Transverse colon (tissue), 4 donors: ENCODE measurements around the gene GMDS.

Source experiments
- EP300 ChIP-seq: sonication (generic); formaldehyde crosslinking; IDR thresholded peaks from one replicate; pipeline ENCODE4 v1.6.1; 2017; ENCODE audit warnings: antibody characterized with exemption, low read depth
- POLR2A ChIP-seq: fragments of 450-650 bp; IDR thresholded peaks from one replicate; pipeline ENCODE4 v1.6.1; 2016; ENCODE audit warnings: antibody characterized with exemption, mild to moderate bottlenecking, moderate library complexity
- POLR2AphosphoS5 ChIP-seq, 3 donors: sonication (generic); formaldehyde crosslinking; IDR thresholded peaks; one replicate each; pipeline ENCODE4 v1.6.1; 2016; ENCODE audit warnings: antibody characterized with exemption in 3 of 3
- TF ChIP-seq, protein P1 (sequence below), 5 experiments: fragments of 200-600 bp in 3 of 5; fragments of 450-650 bp in 2 of 5; sonication (generic) in 3 of 5; IDR thresholded peaks; 1 replicate in 2 of 5; 2 replicates in 3 of 5; pipeline ENCODE4 v1.5.1; 2016 to 2017; ENCODE audit warnings: antibody characterized with exemption in 5 of 5, inconsistent platforms in 3 of 5, mild to moderate bottlenecking in 2 of 5, moderate library complexity in 1 of 5

DNA sequence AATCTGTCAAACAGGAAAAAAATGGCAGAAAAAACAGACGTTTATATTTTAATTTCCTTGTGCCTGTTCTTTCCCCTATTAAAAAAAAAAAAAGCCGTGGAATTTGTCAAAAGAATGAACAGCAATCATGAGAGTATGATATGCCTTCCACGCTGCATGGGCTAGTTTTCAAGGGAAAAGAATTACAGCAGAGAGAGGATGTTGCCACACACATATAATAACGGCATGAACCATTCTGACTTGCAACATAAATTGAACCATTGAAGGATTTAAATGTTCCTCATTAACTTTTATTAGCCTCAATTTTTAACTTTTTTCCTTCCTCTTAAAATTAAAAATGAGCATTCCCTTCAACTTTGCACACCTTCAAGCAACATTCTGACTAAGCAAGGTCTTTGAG, 333.9 kb downstream of the GMDS start:
- TF ChIP-seq, protein P1, sequence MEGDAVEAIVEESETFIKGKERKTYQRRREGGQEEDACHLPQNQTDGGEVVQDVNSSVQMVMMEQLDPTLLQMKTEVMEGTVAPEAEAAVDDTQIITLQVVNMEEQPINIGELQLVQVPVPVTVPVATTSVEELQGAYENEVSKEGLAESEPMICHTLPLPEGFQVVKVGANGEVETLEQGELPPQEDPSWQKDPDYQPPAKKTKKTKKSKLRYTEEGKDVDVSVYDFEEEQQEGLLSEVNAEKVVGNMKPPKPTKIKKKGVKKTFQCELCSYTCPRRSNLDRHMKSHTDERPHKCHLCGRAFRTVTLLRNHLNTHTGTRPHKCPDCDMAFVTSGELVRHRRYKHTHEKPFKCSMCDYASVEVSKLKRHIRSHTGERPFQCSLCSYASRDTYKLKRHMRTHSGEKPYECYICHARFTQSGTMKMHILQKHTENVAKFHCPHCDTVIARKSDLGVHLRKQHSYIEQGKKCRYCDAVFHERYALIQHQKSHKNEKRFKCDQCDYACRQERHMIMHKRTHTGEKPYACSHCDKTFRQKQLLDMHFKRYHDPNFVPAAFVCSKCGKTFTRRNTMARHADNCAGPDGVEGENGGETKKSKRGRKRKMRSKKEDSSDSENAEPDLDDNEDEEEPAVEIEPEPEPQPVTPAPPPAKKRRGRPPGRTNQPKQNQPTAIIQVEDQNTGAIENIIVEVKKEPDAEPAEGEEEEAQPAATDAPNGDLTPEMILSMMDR (IDR thresholded peaks at IDR 0.05) = no peak
- no peak for TF ChIP-seq POLR2A
- no peak for TF ChIP-seq EP300
- TF ChIP-seq POLR2AphosphoS5 (IDR thresholded peaks at IDR 0.05) = no peak
